Spleen (tissue), 11 donors: Measurements from ENCODE around the gene PALLD. TPM values are rescaled to one million over a fixed set of nuclear protein-coding genes. Genes with fewer than 3 reads are reported as not detected.

Source experiments
- DNase-seq: peaks from one replicate; pipeline ENCODE4 v3.0.0-alpha.2; 2020
- H3K27ac ChIP-seq, 8 donors: fragments of 200-600 bp; sonication (generic) in 7 of 8; 1 replicate in 4 of 8; 2 replicates in 4 of 8; pipeline versions ENCODE4 v1.5.0 to v1.8.0; 2016 to 2021; ENCODE audit warnings: inconsistent platforms in 4 of 8, mild to moderate bottlenecking in 4 of 8, moderate library complexity in 1 of 8
- H3K27me3 ChIP-seq, 7 donors: fragments of 200-600 bp; sonication (generic) in 6 of 7; replicated peaks in 1 of 7; 1 replicate in 4 of 7; 2 replicates in 3 of 7; pipeline versions ENCODE4 v1.5.0 to v1.8.0; 2016 to 2021; ENCODE audit warnings: inconsistent platforms in 3 of 7, mild to moderate bottlenecking in 1 of 7
- H3K36me3 ChIP-seq, 6 donors: fragments of 200-600 bp; sonication (generic) in 5 of 6; 1 replicate in 4 of 6; 2 replicates in 2 of 6; pipeline versions ENCODE4 v1.5.0 to v1.8.0; 2016 to 2021; ENCODE audit warnings: inconsistent platforms in 2 of 6
- H3K4me1 ChIP-seq, 6 donors: fragments of 200-600 bp; sonication (generic) in 5 of 6; 1 replicate in 3 of 6; 2 replicates in 3 of 6; pipeline versions ENCODE4 v1.5.0 to v1.8.0; 2016 to 2021; ENCODE audit warnings: inconsistent platforms in 3 of 6
- H3K4me3 ChIP-seq, 8 donors: fragments of 200-600 bp; sonication (generic) in 7 of 8; 1 replicate in 4 of 8; 2 replicates in 4 of 8; pipeline versions ENCODE4 v1.5.0 to v1.8.0; 2016 to 2021; ENCODE audit warnings: inconsistent platforms in 4 of 8, mild to moderate bottlenecking in 4 of 8, moderate library complexity in 2 of 8
- H3K9me3 ChIP-seq, 8 donors: fragments of 200-600 bp; sonication (generic) in 7 of 8; 1 replicate in 4 of 8; 2 replicates in 4 of 8; pipeline versions ENCODE4 v1.5.0 to v1.8.0; 2016 to 2021; ENCODE audit warnings: inconsistent platforms in 4 of 8
- CTCF ChIP-seq, 11 experiments: fragments of 200-600 bp in 7 of 11; fragments of 450-650 bp in 4 of 11; sonication (generic) in 4 of 11; IDR thresholded peaks in 8 of 11; conservative IDR thresholded peaks in 3 of 11; 1 replicate in 7 of 11; 2 replicates in 4 of 11; pipeline versions ENCODE4 v1.4.0 to v1.8.0; 2016 to 2021; ENCODE audit warnings: antibody characterized with exemption in 11 of 11, inconsistent platforms in 4 of 11, mild to moderate bottlenecking in 1 of 11
- POLR2A ChIP-seq, 3 donors: fragments of 450-650 bp; IDR thresholded peaks; one replicate each; pipeline ENCODE4 v1.5.1; 2017; ENCODE audit warnings: antibody characterized with exemption in 3 of 3, mild to moderate bottlenecking in 1 of 3
- POLR2AphosphoS5 ChIP-seq, 3 donors: sonication (generic); formaldehyde crosslinking; IDR thresholded peaks; one replicate each; pipeline ENCODE4 v1.5.1; 2017; ENCODE audit warnings: antibody characterized with exemption in 3 of 3
- WGBS, 5 donors: extraction: QIAGEN DNeasy Blood & Tissue Kit in 3 of 5; methylation state at CpG; one replicate each; pipeline versions ENCODE4 v1.1.5 to v1.1.7; 2013 to 2018; 5-methylcytosine and 5-hydroxymethylcytosine counted together
- intact Hi-C: fragments of 100-400 bp; cut with DNase I; formaldehyde crosslinking; loops from one replicate; pipeline ENCODE4 v1.15.0; 2023; ENCODE audit warnings: low total_unique reads
- polyA plus RNA-seq, 3 donors: library from polyadenylated mRNA; stranded (reverse); fragments of 200-250 nt; gene quantifications; one replicate each; pipeline ENCODE4 v1.2.1, GENCODE V29; 2013
- total RNA-seq, 7 donors: library from RNA; depleted of rRNA in 3 of 7; stranded (reverse); fragments of >200 nt in 3 of 7; fragmentation: NEBNext Ultra II Directional in 4 of 7; extraction: Animal tissue kit (Norgen Biotek cat#: 25700) in 4 of 7; gene quantifications; one replicate each; pipeline versions ENCODE4 v1.1.0 to v1.2.1, GENCODE V29; 2016 to 2021
- donor health status: healthy with polysubstance abuse.
- donor health status: DM: no; HTN: no; CAD: no; lungs with moderate emphysema.
- donor health status: DM: no; HTN: no; CAD: no.
- donor health status: Bipolar disorder and iron deficiency.
- donor health status: healthy.
- donor health status: DM: no; HTN: no; CAD: no.
- donor health status: DM: yes; HTN: yes; CAD: no.

Gene PALLD
- total and polyA plus RNA-seq, 10 donors, result 24.3 to 228 (median 142) TPM

- Histone ChIP-seq H3K36me3 (peaks cover 0 to 87% (median 37%) of the 10 kb centered on the region in 6 donors), H3K4me1 (no peaks in the 10 kb centered on the region), H3K9me3 (peaks cover 0 to 8% (median 4%) of the 10 kb centered on the region in 8 donors), H3K27me3 (no peaks in the 10 kb centered on the region), H3K27ac (no peak overlapping the region), H3K4me3 (no peak overlapping the region)
- DNase-seq, result no peak
- intact Hi-C loops, result no loop called here
- TF ChIP-seq CTCF (IDR thresholded peaks at IDR 0.05 in 8 of 11, conservative IDR thresholded peaks at IDR 0.05 in 3 of 11) (no peak), POLR2A (IDR thresholded peaks at IDR 0.05) (no peak), POLR2AphosphoS5 (IDR thresholded peaks at IDR 0.05) (no peak)
- WGBS, 5 donors, result 93 to 96% (median 95%) methylated on average over 5 of the region's 5 CpGs
These were observed 429.1 kb downstream of the PALLD start for GRCh38 chr4:168925789-168926490.

GRCh38 chr4:168928346-168928745 lies 431.5 kb downstream of the PALLD start:
- DNase-seq, result no peak
- H3K4me1 ChIP-seq, result no peaks in the 10 kb centered on the region
- peaks cover 0 to 32% (median 28%) of the 10 kb centered on the region in 8 donors for H3K9me3 ChIP-seq
- intact Hi-C loops, result no loop called here
- H3K4me3 ChIP-seq, result no peak overlapping the region
- no peaks in the 10 kb centered on the region for H3K27me3 ChIP-seq
- 93 to 100% (median 98%) methylated on average over 2 of the region's 2 CpGs for WGBS, 5 donors
- peaks cover 0 to 72% (median 36%) of the 10 kb centered on the region in 6 donors for H3K36me3 ChIP-seq
- H3K27ac ChIP-seq, result no peak overlapping the region
- no peak for TF ChIP-seq CTCF (IDR thresholded peaks at IDR 0.05 in 8 of 11, conservative IDR thresholded peaks at IDR 0.05 in 3 of 11)
- TF ChIP-seq POLR2AphosphoS5 (IDR thresholded peaks at IDR 0.05), result no peak
- TF ChIP-seq POLR2A (IDR thresholded peaks at IDR 0.05), result no peak

GRCh38 chr4:168928875-168929274 lies 432.0 kb downstream of the PALLD start:
- H3K36me3 ChIP-seq, result peaks cover 0 to 71% (median 36%) of the 10 kb centered on the region in 6 donors
- peaks cover 0 to 37% (median 33%) of the 10 kb centered on the region in 8 donors for H3K9me3 ChIP-seq
- intact Hi-C loops, result no loop called here
- 93 to 96% (median 95%) methylated on average over 3 of the region's 3 CpGs for WGBS, 5 donors
- TF ChIP-seq POLR2AphosphoS5 (IDR thresholded peaks at IDR 0.05) (no peak), CTCF (IDR thresholded peaks at IDR 0.05 in 8 of 11, conservative IDR thresholded peaks at IDR 0.05 in 3 of 11) (no peak), POLR2A (IDR thresholded peaks at IDR 0.05) (no peak)
- DNase-seq, result no peak
- H3K27ac ChIP-seq, result no peak overlapping the region
- H3K4me3 ChIP-seq, result no peak overlapping the region
- H3K4me1 ChIP-seq, result no peaks in the 10 kb centered on the region
- H3K27me3 ChIP-seq, result no peaks in the 10 kb centered on the region

GRCh38 chr4:168930413-168931196 lies 433.8 kb downstream of the PALLD start:
- Histone ChIP-seq H3K36me3 (peaks cover 0 to 54% (median 30%) of the 10 kb centered on the region in 6 donors), H3K27ac (no peak overlapping the region), H3K27me3 (no peaks in the 10 kb centered on the region), H3K4me1 (no peaks in the 10 kb centered on the region), H3K9me3 (peaks cover 0 to 54% (median 50%) of the 10 kb centered on the region in 8 donors), H3K4me3 (no peak overlapping the region)
- 87 to 95% (median 94%) methylated on average over 6 of the region's 6 CpGs for WGBS, 5 donors
- intact Hi-C loops, result no loop called here
- DNase-seq, result no peak
- no peak for TF ChIP-seq POLR2AphosphoS5 (IDR thresholded peaks at IDR 0.05)
- no peak for TF ChIP-seq CTCF (IDR thresholded peaks at IDR 0.05 in 8 of 11, conservative IDR thresholded peaks at IDR 0.05 in 3 of 11)
- no peak for TF ChIP-seq POLR2A (IDR thresholded peaks at IDR 0.05)
